ENCODE measurements around the gene GLIS1.

The GLIS1 gene

DNA sequence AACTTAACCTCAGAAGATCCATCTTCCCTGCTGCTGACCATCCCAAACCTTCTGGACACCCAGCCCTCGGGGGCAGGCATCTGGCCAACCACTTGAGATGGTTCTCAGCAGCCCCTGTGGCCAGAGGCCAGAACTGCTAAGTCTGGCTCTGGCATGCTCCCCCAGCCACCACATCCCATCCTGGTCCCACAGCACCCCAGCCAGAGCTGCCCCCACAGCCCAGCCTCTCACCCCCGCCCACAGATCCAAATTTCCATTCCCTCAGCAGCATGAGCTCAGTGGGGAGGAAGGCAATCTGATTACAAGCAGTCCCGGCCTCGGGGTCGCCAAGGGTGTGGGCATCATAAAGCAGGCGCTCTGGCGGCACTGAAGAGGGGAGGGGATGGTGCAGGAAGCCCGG is 45.6 kb downstream of the GLIS1 start:
- DNase-seq = no peak

DNA sequence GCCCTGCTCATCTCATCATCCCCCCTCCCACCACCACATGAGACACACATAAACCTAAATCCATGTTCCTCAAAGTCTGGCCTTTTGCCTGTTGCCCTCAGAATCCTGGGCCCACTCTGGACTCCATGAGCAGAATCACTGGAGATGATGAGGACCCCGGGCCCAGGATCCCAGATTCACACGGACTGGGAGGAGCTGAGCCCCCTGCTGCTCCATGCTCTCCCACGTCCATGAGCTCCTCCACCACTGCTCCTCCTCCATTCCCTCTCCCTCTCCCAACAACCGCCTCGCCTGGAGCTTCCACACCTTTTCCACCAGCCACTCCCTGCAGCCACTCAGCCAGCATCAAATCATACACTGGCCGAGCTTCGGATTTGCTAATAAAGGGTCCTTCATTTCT is 47.6 kb downstream of the GLIS1 start:
- no peak for DNase-seq

DNA sequence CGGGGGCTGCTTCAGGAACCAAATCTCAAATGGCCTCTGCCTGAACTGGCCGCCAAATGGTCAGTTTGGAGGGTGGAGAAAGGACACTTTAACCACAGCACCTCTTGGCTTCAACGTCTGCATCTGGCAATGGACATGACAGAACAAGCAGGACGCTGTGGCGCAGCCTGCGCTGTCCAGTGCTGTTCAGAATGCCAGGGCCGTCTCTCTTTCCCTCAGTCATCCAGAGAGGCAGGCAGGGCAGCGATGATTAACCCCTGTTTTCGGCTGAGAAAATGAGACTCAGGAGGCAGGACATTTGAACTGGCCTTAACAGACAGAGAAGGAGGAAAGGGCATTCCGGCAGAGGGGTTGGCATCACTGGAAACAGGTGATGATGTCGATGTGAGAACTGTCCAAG is 48.6 kb downstream of the GLIS1 start:
- no peak for DNase-seq

DNA sequence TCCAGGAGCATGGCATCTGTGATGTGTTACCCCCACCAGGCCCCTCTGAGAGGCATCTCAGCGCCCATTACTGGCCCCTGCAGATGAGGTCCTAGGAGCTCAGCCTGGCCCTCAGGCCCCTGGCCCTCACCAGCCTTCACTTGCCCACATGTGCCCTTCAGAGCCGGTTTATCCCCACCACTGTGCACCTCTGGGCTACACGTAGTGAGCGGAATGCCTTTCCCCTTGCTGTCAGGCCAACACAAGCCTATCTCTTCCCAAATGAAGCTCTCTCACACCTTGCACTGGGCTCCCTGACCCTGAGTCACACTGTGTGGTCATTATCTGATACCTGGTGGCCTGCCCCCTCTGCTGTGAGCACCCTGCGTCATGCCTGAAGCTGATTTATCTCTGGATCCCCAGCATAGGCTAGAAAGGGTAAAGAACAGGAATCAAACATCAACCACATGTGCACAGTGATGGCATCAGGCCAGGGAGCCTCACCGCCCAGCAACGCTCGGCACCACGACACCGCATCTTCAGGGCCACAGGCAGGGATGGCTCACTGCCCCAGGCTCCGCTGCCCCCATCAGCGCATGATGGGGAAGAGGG is 49.1 kb downstream of the GLIS1 start:
- no peak for DNase-seq

DNA sequence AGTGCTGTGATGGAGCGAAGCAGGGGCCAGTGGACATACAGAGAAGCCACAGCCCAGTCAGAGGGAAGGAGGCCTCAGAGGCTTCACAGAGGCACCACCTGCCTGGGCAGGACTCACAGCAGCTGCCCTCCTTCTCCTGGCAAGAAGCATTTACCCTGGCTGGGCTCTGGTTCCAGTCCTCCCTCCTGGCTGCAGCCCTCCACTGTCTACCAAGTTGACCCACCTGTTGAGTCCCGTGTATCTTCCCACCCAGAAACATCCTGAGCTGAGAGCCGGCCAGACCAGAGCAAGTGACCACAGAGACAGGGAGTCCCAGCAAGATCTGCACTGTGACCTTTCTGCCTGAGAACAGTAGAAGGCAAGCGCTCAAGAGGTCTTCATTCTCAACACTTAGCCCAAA is 49.7 kb downstream of the GLIS1 start:
- no peak for DNase-seq

DNA sequence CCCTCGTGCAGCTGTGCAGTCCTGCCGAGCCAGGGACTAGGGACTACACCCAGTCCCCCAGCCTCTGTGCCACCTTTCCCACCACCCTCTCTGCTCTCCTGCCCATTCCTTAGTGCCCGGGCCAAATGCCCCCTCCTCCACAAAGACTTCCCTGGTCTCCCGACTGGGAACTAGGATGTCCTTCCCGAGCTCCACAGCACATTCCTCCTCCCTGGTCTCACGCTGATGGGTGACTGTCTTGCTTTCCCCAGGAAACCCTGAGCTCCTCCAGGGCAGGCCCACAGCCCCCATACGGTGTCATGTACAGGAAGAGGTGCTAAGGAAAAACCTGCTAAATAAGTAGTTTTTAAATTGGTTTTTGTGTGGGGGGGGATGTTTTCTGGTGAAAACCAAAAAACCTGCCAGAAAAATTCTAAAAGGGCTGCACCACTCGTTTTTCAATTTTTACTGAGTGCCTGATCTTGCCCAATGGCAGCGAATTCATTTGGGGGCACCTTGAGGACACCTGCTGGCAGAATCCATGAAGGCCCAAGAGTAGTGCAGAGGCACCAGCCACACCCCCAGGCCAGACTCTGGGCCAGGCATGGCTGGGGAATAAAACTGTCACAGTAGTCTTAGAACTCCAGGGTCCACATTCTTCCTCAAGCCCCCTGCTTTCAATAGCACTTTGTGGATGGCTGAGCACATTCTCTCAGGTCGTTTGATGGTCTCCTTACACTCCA is 50.4 kb downstream of the GLIS1 start:
- peak; percentile 9 for DNase-seq

DNA sequence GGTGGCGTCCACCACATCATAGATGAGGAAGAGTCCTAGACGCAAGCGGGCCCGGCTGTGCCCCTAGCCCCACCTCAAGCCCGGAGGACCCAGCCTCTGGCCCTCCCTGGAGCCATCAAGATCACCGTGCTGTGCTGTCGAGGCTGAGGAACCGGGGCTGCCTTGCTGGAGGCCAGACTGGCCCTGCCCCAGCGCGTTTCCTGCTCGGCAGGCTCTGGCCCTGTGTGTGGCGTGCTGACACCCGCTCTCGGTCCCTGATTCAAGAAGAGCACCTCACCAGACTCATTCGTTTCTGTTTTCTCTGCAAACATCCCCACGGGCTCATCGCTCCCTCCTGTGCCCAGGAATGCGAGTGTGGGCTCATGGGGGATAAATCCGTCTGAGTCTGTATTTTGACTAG is 51.1 kb downstream of the GLIS1 start:
- no peak for DNase-seq

DNA sequence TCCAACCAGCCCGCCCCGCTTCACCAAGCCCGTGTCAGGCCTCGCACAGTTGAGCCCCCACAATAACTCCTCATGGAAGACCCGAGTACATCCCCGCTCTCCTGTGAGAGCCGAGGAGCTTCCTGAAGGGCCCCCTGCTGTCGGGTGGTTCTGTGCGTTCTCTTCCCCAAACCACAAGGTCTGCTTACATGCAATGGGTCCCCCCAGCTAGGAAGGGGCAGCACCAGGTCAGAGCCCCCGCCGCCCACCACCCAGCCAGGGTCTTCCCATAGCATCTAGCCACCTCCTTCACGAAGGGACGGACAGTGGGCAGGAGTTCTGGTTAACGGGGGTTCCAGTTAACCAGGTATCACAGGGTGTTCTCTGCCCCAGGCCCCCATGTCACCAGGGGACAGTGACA is 51.5 kb downstream of the GLIS1 start:
- DNase-seq = no peak

DNA sequence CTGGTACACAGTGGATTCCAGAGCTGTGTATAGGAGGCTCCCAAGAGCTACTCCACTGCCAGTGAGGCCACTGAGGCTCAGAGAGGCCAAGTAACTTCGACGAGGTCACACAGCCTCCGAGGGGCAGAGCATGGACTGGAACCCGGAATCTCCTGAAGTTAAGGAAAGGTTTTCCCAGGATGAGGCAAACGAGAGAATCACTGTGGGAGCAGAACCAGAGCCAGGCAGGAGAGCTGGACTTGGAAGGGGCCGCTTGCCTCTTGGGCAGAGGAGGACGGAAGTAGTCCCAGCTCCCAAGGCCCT is 52.0 kb downstream of the GLIS1 start:
- DNase-seq = no peak

DNA sequence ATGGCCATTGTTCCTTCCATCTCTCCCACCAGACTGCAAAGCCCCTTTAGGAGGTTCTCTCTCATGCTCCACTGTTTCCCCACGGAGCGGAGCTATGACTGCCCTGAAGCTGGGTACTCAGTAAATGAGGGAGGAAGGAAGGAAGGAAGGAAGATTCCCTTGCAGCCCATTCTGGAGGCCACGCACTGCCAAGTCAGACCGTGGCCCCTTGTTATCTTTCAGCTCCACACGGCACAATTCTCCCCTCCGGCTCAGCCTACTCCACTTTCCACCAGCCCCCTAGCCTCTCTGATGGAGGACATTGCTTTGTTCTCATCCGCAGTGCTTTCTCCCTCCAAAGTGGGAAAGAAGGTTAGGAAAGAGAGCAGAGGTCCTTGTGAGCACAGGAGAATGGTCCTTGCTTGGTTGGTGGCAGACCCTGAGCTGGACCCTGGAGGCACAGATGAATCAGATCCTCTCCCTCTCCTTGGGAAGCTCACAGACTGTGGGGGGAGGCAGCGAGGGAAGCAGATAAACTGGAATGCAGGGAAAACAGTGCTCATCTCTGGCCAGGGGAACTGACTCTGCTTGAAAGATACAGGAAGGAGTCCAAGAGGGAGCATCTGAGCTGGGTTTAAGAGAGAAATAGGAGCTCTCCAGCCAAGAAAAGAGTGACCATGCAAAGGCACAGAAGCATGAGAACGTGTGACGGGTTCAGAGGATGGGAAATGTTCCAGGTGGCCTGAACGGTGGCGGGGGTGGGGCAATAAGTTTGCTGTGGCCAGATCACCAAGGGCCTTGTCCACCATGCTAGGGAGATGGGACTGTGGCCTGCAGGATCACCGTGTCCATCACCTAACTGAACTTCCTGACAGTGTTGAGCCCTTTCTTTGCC is 52.6 kb downstream of the GLIS1 start:
- DNase-seq = no peak

DNA sequence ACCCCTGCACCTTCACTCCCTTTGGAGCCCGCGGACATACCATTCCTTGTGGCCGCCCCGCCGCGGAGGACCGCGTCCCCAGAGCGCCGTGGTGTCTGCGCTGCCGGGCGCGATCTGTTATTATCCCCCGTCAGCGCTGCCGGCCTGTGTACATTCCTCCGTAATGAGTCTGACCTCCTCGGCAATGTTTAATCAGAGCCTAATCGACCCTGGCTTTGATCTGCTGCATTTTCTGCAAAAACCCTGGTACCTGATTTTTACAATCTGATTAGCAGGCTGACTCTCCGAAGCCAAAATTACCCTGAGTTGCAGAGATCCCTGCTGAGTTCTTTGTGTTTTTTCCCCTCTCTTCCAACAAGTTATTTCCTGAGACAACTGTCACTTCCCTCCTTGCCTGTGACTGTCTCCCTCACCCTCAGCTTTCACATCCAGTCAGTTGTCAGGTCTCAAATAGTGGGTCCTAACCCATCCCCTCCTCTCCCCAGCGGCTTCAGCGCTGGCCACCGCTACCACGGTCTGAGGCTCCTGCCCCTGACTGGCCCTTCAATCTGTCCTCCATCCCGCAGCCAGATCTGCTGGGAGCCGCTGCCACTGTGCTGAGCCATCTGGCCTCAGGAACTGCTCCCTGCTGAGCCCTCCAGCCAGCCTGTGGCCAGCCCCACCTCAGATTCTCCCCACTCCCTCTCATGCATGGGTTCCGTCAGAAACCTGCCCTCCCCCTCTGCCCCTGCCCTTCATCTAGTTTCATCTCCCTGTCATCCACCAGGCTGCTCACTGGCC is 53.5 kb downstream of the GLIS1 start:
- DNase-seq = no peak

DNA sequence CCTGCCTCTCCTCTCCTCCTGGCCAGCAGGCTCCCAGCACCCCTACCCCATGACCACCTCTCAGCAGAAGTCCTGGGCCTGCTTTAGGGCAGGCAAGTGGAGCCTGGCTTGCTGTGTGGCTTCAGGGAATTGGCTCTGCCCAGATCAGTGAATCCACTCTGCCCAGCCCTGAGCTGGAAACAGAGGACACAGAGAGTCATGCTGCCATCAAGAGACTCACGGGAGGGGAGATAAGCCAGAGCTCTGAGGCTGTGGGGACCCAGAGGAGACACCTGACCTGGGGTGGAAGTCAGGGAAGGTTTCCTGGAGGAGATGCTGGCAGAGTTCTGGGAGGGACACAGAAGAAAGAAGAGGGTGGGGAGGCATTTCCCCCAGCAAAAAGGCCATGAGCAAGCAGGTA is 54.2 kb downstream of the GLIS1 start:
- no peak for DNase-seq

DNA sequence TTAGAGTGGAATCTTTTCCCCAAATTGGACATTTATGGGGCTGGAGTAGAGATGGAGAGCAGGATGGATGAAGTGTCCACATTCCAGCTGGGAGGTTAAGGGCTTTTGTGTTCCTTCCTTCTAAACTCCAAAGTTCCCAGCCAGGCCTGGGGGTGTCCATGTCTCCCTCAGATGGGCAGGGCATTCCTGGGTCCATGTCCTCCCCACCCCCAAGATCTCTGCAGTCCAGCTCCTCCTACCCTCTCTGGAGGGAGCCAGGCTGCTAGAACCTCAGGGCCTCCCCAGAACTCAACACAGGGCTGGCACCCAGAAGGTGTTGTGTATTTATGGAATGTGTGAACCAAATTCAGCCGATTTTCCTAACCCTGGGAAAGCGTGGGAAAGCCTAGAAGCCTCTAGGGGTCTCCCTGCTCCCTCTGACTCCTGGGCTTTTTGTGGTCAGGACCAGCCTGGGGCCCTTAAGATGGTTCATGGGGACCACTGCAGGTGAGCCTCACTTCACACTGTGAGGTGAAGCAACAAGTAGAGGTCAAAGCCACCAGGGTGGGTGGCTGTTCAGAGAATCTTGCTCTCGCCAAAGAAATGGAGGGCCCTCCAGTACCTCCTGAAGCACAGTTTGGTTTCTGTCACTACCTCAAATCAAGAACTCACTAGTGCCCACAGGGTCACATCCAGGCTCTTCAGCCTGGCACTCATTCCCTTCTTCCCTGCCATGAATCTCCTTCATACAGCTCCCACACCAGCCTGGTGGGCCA is 54.8 kb downstream of the GLIS1 start:
- DNase-seq = no peak

DNA sequence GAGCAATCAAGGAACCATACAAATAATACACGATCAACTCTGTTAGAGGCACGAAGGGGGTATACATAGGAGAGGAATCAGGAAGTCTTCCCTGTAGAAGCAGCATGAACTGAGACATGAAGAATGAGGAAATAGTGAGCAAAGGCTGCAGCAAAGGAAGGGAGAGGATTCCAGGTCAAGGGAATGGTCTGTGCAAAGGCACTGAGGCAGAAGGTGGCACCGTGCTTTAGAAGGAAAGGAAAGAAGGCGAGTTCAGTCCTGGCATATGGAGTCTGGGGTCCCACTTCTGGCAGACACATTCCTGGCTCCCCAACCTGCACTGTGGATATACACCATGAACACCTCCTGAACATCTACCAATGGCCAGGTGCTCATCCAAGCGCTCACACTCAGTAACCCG is 56.1 kb downstream of the GLIS1 start:
- DNase-seq = no peak

DNA sequence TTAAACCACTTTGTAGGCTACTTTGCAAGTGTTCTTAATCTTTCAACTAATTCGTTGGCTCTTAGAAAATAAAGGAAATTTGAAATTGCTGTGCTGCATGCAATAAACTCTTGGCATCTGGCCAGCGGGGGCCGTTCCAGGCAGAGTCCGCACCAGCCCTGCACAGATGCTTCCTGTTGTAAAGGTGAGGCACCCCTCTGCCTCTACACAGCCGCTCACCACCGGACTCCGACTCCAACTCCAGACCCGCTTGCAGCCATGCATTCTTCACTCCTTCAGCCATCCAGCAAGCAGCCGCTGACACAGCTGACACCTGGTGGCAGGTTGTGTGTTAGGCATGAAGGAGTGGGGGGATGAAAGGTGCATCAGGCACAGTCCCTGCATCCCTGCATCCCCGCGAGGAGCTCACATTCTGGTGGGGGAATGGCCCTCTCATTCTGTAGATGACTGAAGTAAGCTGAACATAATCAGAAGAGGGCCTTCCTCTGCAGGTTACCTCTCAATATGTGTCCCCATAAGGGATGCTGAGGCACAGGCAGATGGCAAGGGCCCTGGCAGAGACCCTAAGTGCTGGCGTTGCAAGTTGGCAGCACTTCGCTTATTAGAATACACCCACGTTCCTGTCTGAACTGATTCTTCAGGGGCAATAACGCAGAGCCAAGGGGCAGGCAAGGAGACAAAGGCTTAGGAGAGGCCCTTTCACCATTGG is 56.8 kb downstream of the GLIS1 start:
- peak; percentile 57 for DNase-seq

DNA sequence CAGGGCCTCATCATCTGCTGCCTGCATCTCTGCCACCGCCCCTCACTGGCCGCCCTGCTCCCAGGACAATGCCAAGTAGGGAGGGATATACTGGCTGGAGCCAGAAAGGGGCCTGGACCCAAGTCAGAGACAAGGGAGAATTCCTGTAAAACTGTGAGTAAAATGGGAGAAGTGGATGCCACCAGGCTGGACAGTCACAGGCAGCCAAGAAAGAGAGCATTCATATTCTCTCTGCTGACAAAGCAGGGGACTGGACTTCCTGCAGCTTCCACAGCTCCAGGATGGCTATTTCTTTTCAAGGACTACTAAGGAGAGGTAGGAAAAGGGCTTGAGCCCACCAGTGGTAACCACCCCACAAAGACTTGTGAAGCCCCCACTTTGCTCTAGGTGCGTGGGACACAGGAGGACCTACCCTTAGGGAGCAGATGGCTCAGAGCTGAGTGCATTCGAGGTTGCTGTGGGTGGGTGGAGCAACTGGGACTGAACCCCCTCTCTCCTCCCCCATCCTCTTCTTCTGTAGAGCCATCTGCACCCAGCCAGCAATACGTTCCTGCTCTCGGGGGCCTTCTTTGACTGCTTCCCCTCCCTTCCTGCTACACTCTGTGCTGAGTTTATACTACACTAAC is 57.5 kb downstream of the GLIS1 start:
- no peak for DNase-seq

DNA sequence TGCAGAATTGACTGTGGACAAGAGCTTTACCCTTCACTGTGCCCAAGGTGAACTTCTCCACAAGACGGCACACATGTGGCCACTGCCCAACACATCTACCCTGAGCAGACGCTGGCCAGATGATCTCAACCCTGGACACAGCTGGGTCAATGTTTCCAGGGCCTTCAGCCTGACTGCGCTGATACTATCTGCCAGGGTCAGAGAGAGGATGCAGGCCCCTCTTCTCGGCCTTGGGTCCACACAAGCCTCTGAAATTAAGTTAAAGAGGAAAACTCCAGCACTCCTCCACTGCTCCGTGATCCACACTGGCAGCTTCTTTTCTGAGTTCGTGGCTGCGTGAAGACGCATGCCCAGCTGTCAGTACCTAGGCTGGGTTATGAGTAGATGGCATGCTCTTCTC is 58.1 kb downstream of the GLIS1 start:
- no peak for DNase-seq

DNA sequence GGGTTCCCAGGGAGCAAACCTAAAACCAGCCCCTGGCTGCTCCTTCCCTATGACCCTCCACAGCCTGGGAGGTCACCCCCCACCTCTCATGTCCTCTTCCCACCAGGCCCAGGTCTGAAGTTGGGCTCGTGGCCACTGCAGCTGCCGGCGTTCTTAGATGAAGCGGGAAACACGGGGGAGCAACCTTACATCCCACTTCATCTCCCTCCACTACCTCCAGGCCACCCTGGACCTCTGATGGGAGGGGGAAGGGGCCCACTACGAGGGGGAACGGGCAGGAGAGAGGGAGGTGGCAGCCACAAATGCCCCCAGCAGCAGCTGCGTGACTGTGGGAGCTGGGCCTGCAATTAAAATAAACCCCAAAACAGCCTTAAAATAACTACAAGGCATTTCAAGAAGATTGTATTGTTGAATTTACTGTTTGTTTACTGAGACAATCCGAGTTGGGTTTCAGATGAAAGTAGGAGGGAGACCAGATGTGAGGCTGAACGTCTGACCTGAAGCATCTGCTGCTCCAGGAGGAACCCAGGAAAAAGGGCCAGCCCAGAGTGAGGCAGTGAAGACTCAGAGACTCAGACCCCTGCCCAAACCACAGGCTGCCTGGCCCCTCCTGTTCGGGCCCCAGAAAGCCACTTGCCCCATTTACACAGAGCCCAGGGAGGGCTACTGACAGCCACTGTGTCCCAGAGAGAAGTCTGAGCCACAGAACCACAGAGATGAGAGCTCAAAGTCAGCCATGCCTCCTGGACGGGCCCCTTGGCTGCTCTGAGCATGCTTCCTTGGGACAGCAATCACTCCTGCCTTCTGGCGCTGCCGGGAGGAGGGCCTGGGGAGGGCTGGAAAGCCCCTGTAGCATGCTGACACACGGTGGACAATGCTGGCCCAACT is 59.8 kb downstream of the GLIS1 start:
- no peak for DNase-seq

DNA sequence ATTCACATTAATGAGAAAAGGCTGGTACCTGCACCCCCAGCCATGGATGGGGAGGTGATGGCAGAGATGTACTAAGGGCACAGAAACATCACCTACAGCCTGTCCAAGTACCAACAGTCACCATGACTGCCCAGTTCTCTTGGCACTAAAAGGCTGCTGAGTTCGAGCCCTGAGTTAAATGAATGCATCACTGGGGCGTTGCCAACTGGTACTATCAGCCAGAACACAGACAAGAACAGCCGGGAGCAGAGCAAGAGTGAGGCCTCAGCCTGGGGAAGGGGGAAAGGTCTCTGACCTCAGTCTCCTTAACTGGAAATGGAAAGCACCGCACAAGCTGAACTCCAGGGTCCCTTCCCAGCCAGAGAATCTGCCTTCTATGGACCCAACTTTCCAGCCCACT is 60.5 kb downstream of the GLIS1 start:
- no peak for DNase-seq

DNA sequence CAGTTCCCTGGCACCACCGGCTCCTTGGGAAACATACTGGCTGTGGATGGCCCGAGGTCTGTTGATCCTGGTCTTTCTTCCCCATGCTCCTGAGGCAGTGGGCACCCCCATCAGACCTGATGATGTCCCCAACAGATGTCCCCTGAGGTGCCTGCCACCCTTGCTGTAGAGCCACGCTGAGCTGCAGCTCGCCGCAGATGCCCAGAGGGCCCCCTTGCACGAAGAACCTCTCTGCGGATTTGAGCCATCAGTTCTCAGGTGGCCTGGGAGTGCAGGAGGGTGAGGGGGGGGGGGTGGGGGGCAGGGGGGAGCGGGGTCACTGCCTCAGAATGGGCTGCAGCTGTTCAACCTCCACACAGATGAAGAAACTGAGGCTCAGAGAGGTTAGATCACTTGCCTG is 60.9 kb downstream of the GLIS1 start:
- DNase-seq = no peak

DNA sequence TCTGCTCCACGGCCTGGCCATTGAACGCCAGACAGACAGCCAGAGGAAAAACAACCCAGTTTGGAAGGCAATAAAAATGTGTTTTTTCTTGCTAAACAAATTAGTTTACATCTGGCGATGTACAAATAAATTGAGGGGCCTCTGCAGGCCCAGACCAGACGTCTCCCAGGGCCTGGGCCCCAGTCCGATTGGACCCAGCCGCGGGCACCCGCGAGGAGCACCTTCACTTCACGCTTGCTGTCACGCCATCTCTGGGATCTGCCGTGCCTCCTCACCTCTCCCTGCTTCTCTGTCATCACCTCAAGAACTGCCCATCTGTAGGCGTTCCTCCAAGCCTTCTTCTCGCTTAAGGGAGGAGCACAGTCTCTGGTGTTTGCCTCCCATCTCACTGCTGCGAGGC is 61.5 kb downstream of the GLIS1 start:
- DNase-seq = no peak
